Left renal pelvis (tissue), 4 donors: Measurements from ENCODE around the gene GPR25. TPM values are rescaled to one million over a fixed set of nuclear protein-coding genes. Genes with fewer than 3 reads are reported as not detected.

Experiments
- DNase-seq, 4 donors: peaks; one replicate each; pipeline ENCODE4 v3.0.0-alpha.2; 2013; ENCODE audit warnings: low read depth in 4 of 4, low spot score in 3 of 4
- polyA plus RNA-seq, 4 donors: library from polyadenylated mRNA; unstranded; fragments of 120-200 nt; gene quantifications; one replicate each; pipeline ENCODE4 v1.2.1, GENCODE V29; 2013; ENCODE audit not compliant: insufficient read length in 4 of 4

The GPR25 gene
- polyA plus RNA-seq, 4 donors = not detected

DNA sequence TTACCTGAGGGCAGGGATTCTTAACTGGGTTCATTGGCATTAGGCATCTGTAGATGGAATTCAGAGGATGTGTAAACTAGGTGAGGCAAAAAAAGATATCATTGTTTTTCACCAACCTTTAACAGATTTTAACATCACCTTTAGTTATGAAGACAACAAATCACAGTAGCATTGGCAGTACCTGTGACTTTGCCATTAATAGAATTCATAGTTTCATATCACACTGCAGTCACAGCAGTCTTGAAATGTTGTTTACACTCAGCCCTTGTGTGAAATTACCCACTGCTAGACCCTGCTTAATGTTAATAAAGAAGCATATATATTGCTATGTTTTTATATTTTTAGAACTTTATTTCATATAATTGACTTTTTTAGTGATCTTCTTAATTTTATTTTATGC lies 20.2 kb downstream of the GPR25 start:
- DNase-seq = no peak

DNA sequence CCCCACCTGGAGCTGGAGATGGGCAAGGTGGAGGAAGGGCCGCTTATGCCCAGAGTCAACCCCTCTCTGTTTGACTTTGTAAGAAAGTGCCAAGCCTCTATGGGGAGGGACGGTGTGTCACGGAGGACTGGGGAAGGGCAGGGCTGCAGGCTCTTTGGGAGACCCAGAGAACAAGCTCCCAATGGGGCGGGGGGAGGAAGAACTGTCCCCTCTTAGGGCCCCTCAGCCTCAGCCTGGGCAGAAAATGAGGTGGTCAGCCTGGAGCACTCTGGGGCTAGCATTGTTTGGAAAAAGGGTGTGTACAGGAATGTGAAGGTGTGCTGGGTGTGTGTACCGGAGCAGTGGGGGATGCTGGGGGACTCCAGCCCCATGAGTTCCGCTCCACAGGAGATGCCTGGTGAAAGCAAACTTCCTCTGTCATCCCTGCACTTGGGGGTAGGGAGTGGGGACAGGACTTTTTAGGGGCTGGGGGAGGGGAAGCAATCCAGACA lies 20.7 kb downstream of the GPR25 start:
- no peak for DNase-seq

DNA sequence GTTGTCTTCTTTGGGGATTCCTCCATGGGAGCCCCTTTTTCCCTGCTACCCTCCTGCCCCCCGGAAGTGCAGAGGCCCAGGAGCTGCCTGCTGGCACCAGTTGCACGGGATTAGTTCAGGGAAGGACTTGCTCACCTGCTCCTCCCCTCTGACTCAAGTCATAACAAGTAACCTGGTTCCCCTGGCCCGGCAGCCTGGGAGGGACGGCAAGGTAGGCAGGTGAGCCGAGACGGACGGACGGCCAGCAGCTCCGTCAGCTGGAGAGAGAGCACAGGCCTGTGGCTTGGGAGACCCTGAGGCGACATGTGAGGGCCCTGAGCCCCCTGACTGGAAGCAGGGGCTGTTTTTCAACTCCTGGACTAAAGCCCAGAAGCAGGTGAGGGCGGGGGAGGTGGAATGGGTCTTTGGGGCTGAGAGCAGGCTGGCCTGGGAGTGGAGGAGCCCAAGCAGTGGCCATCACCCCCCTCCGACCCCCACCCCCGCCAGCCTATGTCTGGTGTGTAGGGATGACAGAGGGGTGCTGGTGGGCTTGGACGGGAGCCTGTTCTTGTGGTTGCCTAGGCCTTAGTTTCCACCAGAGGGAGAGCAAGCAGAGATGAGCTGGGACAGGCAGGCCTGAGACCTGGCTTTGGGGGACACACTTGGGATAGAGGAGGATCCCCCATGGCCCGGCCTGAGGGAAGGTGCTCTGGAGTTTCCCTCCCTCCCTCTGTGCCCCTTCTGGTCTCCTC lies 22.1 kb downstream of the GPR25 start, which contains the start of gene INAVA:
TSS of gene INAVA (plus strand) at position 189 of the 731 bp plus-strand sequence. CDS start 3,501 bp downstream, outside the sequence.
- no peak for DNase-seq

DNA sequence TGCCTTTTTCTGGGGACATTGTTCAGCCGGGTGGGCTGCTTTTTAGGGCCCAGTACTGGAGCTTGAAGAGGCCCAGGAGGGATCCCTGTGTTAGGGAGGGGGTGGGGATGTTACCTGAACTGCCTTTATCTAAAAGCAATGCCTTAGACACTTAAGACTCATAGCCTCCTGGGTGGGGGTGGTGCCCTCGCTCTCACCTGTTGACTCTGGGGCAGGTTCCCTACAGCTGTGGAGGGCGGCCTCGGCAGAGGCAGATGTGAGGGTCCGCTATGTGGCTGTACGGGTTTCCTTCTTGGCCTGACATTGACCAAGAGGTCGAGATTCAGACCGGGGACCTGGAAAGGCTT lies 22.6 kb downstream of the GPR25 start:
- DNase-seq = no peak

DNA sequence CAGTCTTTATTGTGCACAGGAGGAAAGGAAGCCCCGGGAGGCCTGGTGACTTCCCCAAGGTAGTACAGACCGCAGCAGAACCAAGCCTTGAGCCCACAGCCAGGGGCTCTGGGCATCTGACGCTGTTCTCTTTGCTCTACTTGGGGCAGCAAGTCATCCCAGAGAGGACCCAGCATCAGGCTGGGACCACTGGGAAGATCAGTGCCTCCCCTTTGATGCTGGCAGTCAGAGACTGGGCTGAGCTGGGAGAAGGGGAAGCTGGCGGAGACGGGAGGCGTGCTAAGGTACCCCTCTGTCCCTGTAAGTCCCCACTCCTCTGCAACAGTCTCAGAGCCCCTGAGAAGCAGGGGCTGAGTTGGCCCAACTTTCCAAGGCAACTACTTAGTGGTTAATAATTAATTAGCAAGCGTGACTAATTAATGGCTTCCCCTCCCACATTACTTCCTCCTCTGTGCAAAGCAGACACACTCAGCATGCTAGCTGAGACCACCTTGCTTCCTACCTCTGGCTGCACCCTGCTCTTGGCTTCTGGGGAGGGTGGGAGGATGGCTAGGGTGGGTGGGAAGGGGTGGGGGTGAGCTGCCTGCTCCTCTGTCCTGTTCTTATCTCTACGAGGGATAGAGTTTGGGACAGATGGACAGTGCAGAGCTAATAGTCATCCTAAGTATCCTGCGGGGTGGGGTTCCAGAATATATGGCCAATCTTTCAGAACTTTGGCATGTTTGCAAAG lies 23.2 kb downstream of the GPR25 start:
- DNase-seq = no peak

DNA sequence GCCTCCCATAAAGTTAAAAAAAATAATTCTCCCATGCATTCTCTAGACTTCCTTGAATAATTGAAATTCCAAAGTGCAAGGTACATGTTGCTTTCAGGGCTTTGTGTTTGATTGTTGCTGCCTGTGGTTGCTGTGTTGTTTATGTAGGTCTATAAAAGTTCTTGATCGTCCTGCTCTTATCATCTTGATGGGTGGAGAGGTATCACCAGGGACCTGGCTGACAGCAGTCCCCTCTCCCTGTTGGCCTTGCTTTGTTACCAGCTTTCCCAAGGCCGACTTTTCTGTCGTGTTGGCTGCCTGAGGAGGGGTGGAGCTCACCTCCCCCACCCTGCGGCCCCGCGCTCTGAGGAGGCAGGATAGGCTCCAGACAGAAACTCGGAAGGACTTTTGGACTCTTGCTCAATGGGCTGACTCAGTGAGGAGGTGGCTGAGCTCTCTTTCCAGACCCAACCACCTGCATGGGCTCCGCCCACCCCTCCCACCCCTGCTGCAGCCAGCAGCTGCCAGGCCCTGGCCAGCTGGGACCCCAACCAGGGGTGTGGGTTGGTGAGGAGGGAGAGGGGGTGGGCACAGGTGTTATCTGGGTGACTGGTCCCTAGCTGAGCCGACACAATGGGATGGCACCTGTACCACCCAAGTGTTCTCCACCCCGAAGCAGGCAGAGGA lies 23.9 kb downstream of the GPR25 start:
- DNase-seq = no peak

DNA sequence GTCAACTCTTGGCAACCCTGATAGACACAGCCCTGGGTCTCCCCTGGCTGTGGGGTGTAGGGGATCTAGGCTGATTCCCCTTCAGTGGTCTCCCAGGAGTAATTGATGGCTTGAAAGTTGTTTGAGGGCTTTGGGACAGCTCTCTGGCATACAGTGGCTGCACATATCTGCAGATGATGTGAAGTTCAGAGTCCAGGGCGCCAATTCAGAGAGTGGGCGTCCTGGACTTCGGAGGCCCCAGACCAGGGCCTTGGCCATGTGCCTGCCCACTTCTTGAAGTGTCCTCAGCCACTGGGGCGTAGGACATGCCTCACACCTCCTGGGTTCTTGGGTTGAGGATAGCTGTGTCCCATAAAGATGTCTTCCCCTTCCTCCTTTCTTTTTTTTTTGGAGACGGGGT lies 24.5 kb downstream of the GPR25 start:
- no peak for DNase-seq

DNA sequence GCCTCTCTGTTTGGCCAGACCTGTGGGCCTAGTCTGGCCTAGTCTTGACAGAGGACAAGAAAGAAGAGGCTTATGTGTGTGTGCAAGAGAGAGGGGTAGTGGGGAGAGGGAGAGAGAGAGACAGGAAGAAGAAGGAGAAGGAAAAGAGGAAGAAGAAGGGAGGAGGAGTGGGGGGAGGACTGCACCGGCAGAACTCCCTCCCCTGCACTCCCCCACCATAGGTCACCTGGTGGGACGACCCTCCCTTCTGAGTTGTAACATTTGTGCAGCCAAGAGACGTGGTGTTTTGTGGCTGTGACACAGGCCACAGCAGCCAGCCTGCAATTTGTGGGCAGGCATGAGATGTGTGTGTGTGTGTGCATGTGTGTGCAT lies 26.2 kb downstream of the GPR25 start:
- no peak for DNase-seq

DNA sequence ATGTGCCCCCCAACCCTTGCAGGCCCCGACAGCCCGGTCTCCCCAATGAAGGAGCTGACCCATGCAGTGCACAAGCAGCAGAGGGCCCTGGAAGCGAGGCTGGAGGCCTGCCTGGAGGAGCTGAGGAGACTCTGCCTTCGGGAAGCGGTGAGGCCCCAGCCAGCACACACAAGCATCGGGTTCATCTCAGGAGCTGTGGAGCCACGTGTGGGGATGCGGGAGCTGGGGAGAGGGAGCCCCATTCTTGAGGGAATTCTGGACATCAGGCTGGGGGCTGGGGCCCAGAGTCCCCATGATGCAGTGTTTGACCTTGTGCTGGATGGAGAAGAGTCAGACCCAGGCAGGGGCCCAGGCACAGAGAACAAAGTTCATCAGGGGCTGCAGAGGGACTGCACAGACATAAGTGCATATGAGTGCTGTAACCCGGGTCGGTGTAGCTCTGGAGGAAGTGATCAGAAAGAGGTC lies 26.7 kb downstream of the GPR25 start:
- no peak for DNase-seq

DNA sequence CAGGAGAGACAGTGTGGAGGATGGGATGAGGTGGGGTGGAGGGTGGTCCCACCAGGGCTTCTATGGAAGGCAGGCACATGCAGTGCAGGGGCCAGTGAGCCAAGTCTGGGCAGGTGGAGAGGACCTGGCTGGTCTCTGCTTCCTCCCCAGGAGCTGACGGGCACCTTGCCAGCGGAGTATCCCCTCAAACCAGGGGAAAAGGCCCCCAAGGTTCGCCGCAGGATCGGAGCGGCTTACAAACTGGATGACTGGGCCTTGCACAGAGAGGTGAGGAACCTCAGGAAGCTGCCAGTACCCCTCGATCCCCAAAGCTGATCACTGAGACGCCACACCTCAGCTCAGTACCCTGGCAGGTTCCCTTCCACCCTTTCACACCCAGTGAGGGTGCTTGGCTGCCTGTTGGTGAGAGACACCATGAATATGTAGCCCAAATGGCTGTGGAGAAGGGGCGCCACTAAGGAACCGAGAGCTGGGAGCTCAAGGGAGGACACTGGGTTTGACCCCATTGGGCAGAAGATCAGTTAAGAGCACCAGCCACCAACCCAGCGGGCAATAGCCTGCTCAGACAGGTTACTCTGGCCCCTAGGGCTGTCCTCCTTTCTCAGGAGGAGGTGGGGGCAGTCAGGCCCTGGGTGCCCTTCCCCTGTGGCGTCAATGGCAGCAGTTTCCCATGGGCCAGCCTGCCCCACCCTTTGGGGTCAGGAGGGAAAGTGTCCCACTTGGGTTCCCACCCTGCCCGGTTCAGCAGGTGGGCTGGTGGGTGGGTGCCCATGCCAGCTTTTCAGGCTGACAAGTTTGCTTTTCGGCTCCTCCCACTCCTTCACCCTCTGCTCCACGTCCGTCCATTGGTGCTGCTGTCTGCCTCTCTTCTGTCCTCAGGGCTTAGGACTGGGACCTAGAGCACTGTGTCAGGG lies 27.4 kb downstream of the GPR25 start:
- no peak for DNase-seq

DNA sequence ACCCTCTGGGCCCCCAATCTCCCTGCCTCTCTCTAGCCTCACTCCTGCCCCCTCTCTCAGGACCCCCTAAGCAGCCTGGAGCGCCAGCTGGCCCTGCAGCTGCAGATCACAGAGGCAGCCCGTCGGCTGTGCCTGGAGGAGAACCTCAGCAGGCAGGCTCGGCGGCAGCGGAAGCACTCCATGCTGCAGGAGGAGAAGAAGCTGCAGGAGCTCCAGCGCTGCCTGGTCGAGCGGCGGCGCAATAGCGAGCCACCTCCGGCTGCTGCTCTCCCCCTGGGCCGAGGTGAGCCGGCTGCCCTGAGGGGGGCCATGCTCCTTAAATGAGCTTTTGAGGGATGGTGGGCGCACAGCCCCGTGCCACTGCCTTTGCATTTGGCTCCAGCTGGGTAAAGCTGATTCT lies 28.1 kb downstream of the GPR25 start:
- DNase-seq = no peak

DNA sequence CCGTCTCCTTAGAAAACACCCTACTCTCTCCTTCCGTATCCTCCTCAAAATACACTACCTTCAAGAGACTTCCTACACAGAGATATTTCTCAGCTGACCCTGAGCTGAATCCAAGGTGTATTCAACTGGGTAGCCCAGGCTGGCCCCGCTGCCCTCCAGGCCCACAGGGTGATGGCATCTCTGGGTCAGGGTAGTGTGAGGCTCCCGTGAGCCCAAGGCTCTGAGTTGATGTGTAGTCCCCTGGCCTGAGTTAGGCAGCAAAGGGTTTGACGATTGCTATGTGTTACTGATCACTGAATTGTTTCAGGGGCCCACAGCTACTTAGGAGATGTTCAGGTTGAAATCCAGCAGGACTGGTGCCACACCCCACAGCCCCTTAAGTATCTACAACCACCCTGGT lies 28.6 kb downstream of the GPR25 start:
- no peak for DNase-seq

DNA sequence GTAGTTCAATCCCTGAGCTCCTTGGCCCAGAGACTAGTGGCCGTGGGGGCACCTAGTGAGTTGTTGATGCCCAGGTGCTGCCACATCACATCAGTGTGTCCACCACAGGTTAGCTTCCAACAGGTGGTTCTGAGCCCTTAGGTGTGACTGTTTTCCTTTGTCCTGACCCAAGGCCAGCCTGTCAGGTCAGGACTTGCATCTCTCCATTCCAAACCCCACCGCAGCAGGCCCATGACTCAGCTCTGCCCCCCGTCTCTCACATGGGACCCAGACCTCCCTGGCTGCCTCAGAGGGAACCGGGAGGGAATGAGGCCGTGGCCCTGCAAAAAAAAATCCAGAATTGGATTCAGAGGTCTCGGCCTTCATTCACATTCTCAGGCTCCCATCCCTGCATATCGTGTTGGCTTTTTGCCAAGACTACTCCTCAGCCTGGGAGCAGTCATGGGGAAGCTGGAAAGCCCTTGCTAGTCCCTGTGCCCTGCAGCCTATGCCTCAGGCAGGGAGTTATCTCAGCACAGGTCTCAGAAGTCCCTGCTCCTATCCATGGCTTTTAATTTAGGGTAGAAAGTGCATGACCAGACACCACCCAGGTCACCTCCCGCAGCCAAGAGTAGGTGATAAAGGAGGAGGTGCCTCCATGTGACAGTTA lies 29.1 kb downstream of the GPR25 start:
- DNase-seq = no peak

DNA sequence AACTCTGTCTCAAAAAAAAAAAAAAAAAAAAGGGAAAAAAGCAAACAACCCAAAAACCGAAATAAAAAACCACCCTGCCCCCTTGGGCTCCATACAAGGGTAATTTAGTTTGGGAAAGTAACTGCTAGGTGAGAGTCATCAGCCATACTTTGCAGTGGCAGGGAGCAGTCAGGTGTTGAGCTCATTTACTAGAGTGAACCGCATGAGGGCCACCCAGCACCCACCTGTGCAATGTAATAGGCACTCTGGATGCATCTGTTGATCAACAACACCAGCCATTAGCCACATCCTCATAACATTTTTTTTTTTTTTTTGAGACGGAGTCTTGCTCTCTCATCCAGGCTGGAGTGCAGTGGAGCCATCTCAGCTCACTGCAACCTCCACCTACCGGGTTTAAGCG lies 31.0 kb downstream of the GPR25 start:
- no peak for DNase-seq

DNA sequence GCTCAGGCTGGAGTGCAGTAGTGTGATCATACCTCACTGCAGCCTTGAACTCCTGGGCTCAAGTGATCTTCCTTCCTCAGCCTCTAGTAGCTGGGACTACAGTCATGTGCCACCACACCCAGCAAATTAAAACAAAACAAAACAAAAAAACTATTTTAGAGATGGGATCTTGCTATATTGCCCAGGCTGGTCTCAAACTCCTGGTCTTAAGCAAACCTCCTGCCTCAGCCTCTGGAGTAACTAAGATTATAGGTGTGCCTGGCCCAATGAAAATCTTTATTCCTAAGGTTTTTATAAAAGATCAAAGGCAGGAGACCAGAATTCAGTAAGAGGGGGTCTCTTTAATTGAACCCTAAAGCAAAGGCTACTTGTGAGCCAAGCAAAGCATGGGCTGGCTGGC lies 32.0 kb downstream of the GPR25 start:
- DNase-seq = no peak

DNA sequence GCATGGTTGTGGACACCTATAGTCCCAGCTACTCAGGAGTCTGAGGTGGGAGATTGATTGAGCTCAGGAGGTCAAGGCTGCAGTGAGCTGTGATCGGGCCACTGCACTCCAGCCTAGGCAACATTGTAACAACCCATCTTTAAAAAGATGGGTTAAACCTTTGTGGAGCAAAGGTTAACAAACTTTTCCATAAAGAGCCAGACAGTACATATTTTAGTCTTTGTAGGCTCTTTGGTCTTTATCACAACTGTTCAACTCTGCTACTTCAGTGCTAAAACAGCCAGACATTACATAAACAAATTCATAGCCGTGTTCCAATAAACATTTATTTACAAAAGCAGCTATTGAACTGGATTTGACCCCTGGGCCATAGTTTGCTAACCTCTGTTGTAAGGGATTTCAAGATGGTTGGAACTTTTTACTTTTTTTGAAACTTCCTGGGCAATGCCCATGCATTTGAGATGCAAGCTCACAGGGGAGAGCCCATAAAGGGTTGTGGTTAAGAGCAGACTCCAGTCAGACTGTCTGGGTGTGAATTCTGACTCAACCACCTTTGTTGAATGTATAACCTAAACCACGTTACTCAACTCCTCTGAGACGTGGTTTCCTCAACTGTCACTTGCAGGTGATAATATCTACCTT lies 32.8 kb downstream of the GPR25 start:
- DNase-seq = no peak

DNA sequence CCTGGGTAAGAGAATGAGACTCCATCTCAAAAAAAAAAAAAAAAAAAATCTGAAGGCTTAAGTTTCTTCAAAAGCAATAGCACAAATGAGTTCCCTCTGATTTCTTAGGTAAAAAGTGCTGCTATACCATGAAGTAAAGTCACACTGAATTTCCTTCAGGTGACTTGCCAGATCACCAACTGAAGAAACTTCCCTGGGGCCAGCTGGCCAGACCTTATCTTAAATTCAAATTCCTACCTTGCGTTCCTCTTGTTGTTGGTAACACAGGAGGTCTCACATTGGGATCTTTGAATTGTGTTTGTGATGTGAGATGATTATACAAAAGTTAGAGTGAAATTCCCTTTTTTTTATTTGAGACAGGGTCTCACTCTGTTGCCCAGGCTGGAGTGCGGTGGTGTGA lies 33.7 kb downstream of the GPR25 start:
- DNase-seq = no peak

DNA sequence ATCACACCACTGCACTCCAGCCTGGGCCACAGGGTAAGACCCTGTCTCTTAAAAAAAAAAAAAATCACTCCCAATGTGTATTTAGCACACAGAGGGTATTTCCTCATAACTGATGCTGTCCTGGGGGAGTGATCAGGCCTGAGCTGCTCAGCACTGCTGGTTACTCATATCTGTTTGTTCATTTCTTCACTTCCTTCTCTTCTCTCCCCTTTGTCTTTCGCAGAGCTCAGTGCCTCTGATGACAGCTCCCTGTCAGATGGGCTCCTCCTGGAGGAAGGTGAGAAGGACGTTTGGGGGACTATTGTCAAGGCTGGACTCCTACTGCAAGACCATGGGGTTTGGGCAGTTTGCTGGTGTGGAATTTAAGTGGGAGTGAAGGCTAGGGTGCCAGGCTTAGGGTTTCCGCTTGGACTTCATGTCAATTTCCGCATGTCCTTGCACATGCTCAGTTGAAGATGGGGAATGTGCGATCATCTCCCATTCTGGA lies 34.9 kb downstream of the GPR25 start:
- no peak for DNase-seq

DNA sequence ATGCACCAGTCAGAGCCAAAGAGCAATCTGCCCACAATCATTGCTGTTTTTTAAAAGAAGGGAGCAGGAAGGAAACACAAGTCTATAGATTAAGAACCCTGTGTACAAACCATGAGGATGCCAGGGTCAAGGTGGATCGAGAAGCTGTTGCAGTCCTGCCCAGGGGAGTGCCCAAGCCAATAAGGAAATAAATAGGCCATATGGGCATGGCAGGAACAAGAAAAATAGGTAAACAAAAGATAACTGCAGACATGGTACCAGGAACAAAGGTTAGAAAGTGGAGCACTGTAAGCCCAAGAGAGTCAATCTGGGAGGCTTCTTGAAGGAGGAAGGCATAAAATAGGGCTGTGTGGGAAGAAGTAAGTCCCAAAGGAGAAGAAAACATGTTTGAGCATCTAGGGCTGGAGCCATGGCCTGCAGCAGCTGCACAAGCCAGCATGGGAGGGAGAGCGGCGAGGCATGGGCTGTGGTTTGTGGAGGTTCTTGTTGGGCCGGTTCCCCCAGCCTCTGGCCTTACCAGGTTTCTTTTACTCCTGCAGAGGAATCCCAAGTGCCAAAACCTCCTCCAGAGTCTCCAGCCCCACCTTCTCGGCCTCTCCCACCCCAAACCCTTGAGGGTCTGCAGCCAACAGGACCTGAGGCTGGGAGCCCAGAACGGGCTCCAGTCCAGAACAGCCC lies 35.5 kb downstream of the GPR25 start:
- DNase-seq = no peak
